ENCODE data around the gene COLQ. TPM values are rescaled to one million over a fixed set of nuclear protein-coding genes. Genes with fewer than 3 reads are reported as not detected.

Gene COLQ
- 10 to 100 TPM in 1 of 4 donors, 1 to 10 TPM in 2, under 1 TPM in 1; 0.53 to 13.2 (median 2.6) TPM for total RNA-seq

- Histone ChIP-seq H3K4me1 (no peaks in the 10 kb centered on the region), H3K4me3 (peak within 1 kb of the TSS in 2 of 4 donors; percentile 11 to 17), H3K27me3 (no peaks in the 10 kb centered on the region), H3K9me3 (no peaks in the 10 kb centered on the region), H3K36me3 (no peaks in the 10 kb centered on the region), H3K27ac (no peak within 1 kb of the TSS)
- TF ChIP-seq POLR2A (IDR thresholded peaks at IDR 0.05), result no peak
- TF ChIP-seq CTCF (IDR thresholded peaks at IDR 0.05), result no peak
- DNase-seq, result no peak
Observed at GRCh38 chr3:15521573-15521965, at the start of gene COLQ. Gene COLQ, minus strand, starts transcription at chr3:15521706. Its CDS starts 81 bp downstream, at chr3:15521625.

- Histone ChIP-seq H3K27me3 (no peaks in the 10 kb centered on the region), H3K36me3 (peaks cover 0 to 71% (median 0%) of the 10 kb centered on the region in 3 donors), H3K4me1 (peaks cover 0 to 7% (median 0%) of the 10 kb centered on the region in 4 donors), H3K9me3 (no peaks in the 10 kb centered on the region), H3K27ac (peak overlapping the region in 2 of 4 donors; percentile 50 to 74), H3K4me3 (no peak overlapping the region)
- TF ChIP-seq CTCF (IDR thresholded peaks at IDR 0.05) (no peak), POLR2A (IDR thresholded peaks at IDR 0.05) (no peak)
- no peak for DNase-seq
Observed at GRCh38 chr3:15563190-15563589, 41.7 kb upstream of the COLQ start.

- no peak for TF ChIP-seq CTCF (IDR thresholded peaks at IDR 0.05)
- TF ChIP-seq POLR2A (IDR thresholded peaks at IDR 0.05), result no peak
- H3K27me3 ChIP-seq, result no peaks in the 10 kb centered on the region
- no peaks in the 10 kb centered on the region for H3K9me3 ChIP-seq
- H3K27ac ChIP-seq, result peak overlapping the region in 3 of 4 donors; percentile 31 to 74 (median 58)
- no peak for DNase-seq
- H3K4me1 ChIP-seq, result peaks cover 0 to 7% (median 0%) of the 10 kb centered on the region in 4 donors
- H3K36me3 ChIP-seq, result peaks cover 0 to 65% (median 0%) of the 10 kb centered on the region in 3 donors
- no peak overlapping the region for H3K4me3 ChIP-seq
Observed at GRCh38 chr3:15562560-15562959, 41.1 kb upstream of the COLQ start.

GRCh38 chr3:15558581-15558980, 37.1 kb upstream of the COLQ start:
- no peak for DNase-seq
- Histone ChIP-seq H3K9me3 (no peaks in the 10 kb centered on the region), H3K4me3 (no peak overlapping the region), H3K36me3 (peaks cover 0 to 28% (median 0%) of the 10 kb centered on the region in 3 donors), H3K4me1 (peaks cover 0 to 7% (median 0%) of the 10 kb centered on the region in 4 donors), H3K27ac (no peak overlapping the region), H3K27me3 (no peaks in the 10 kb centered on the region)
- TF ChIP-seq CTCF (IDR thresholded peaks at IDR 0.05) (no peak), POLR2A (IDR thresholded peaks at IDR 0.05) (no peak)

- peak; percentile 36 to 82 (median 66) for TF ChIP-seq CTCF (IDR thresholded peaks at IDR 0.05)
- TF ChIP-seq POLR2A (IDR thresholded peaks at IDR 0.05), result no peak
- Histone ChIP-seq H3K27me3 (no peaks in the 10 kb centered on the region), H3K36me3 (peaks cover 0 to 18% (median 0%) of the 10 kb centered on the region in 3 donors), H3K4me3 (no peak overlapping the region), H3K4me1 (no peaks in the 10 kb centered on the region), H3K27ac (no peak overlapping the region), H3K9me3 (no peaks in the 10 kb centered on the region)
- DNase-seq, result peak in 2 of 3 donors; percentile 76 to 86
Observed at GRCh38 chr3:15557511-15557946, 36.0 kb upstream of the COLQ start.
